K562 treated with DMSO at 1 percent for 12 hours (cell line): Measurements from ENCODE around the gene TEX13D. TPM values are rescaled to one million over a fixed set of nuclear protein-coding genes. Genes with fewer than 3 reads are reported as not detected.

ENCODE experiments used
- total RNA-seq: library from RNA; unstranded; fragments of 300-600 nt; gene quantifications from 2 replicates; pipeline ENCODE4 v1.2.3, GENCODE V29; 2022; ENCODE audit not compliant: insufficient read depth

TEX13D gene
- total RNA-seq = not detected in 2 replicates

DNA sequence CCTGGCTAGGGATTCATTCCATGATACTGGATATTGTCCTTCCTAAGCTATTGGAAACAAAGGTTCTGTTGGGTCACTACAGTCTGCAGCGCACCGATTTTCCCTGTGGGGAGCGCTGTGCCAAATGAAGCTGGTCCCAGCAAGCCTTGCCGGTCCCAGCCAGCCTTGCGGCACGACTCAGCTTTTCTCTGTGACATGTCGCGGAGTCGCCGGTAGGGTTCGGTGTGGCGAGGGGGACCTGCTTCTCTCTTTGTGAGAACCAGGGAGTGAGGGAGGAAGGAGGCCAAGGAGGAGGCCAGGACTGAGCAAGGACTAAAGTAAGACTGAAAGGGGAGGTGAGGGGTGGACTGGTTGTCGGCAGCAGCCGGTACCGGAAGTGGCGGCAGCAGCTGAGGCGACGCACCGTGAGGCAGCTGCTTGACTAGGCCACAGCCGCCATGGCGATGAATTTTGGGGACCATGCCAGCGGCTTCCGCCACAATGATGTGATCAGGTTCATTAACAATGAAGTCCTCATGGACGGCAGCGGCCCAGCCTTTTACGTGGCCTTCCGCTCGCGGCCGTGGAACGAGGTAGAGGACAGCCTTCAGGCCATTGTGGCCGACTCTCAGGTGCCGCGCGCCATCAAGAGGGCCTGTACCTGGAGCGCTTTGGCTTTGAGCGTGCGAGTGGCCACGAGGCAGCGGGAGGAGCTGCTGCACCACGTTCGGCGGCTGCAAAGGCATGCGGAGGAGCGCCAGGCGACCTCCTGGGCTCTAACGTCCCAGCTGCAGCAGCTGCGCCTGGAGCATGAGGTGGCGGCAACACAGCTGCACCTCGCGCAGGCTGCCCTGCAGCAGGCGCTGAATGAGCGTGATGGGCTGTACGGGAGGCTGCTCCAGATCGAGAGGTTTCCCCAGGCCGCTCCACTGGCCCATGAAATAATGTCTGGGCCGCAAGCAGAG lies at the start of gene TEX13D:
Gene TEX13D, plus strand, starts transcription at position 180 of the 944 bp plus-strand sequence. Its CDS starts 258 bp downstream, at position 438.

DNA sequence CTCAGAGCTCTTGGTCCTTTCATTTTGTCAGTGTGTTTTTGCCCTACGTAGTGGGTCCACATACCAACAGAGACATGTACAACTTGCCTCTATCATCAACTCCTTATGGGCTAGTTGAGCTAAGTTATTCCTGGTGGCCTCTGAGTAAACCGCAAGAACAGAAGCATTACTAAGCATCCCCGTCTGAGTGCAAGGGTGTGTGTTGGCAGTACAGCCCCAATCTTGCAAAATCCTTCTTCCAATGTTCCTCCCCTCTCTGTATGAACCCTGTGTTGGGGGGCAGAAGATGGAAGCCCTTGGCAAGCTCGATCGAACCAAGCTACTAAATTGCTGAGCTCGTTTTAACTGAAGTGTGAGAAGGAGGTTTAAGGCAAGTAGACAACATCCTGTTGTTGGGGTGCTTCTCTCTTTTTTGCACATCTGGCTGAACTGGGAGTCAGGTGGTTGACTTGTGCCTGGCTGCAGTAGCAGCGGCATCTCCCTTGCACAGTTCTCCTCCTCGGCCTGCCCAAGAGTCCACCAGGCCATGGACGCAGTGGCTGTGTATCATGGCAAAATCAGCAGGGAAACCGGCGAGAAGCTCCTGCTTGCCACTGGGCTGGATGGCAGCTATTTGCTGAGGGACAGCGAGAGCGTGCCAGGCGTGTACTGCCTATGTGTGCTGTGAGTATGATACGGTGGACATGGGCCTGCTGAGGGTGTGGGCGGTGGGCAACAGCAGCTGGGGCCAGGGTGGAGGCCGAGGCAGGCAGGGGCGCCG lies 13.8 kb downstream of the TEX13D start, which contains the start of gene SH2D1A:
Gene SH2D1A, plus strand, starts transcription at position 447 of the 760 bp plus-strand sequence. Its CDS starts 80 bp downstream, at position 527.

Other genes starting within 250 kb of the TEX13D start
- not detected in 2 replicates for gene SH2D1A, start 13.9 kb downstream of the TEX13D start, total RNA-seq